Colon (tissue), 2 donors: Measurements from ENCODE around the gene CFAP53.

Experiments
- FAIRE-seq: peaks from 2 replicates; lab custom pipeline; 2012; peaks lifted over from hg19 to GRCh38; lab: Jason Lieb, UNC
- donor health status: control.
- donor health status: control.

CFAP53 gene

GRCh38 chr18:50193796-50194630 is 72.3 kb downstream of the CFAP53 start:
- FAIRE-seq: no peak

GRCh38 chr18:50192995-50193795 is 73.1 kb downstream of the CFAP53 start:
- no peak for FAIRE-seq

GRCh38 chr18:50190926-50191325 is 75.4 kb downstream of the CFAP53 start:
- FAIRE-seq: no peak

- no peak for FAIRE-seq
Observed at GRCh38 chr18:50190236-50190635, 76.1 kb downstream of the CFAP53 start.

GRCh38 chr18:50189160-50189559 is 77.1 kb downstream of the CFAP53 start:
- no peak for FAIRE-seq

GRCh38 chr18:50188652-50189051 is 77.6 kb downstream of the CFAP53 start:
- FAIRE-seq: no peak

GRCh38 chr18:50187659-50188058 is 78.6 kb downstream of the CFAP53 start:
- no peak for FAIRE-seq

- FAIRE-seq: no peak
Observed at GRCh38 chr18:50186385-50186784, 79.9 kb downstream of the CFAP53 start.

- no peak for FAIRE-seq
Observed at GRCh38 chr18:50183556-50183955, 82.7 kb downstream of the CFAP53 start.

GRCh38 chr18:50182511-50182910 is 83.8 kb downstream of the CFAP53 start:
- FAIRE-seq: no peak

GRCh38 chr18:50181590-50181989 is 84.7 kb downstream of the CFAP53 start:
- no peak for FAIRE-seq

- FAIRE-seq: no peak
Observed at GRCh38 chr18:50179465-50179864, 86.8 kb downstream of the CFAP53 start.

- no peak for FAIRE-seq
Observed at GRCh38 chr18:50177294-50177992, 88.9 kb downstream of the CFAP53 start.
